HG03108 (cell line): ENCODE measurements around the gene COX6A1.
"Not testable (repeated sequence)": the region's sequence is repeated elsewhere in the genome, so short reads cannot be mapped to it uniquely, and the experiment has no call there.

Experiments used
- ATAC-seq: cut with Tn5 transposase; IDR thresholded peaks from one replicate; pipeline ENCODE4 v1.9.1; 2021; ENCODE audit warnings: moderate library complexity; ENCODE audit not compliant: unreplicated experiment

COX6A1 gene

GRCh38 chr12:120466560-120467315 lies 28.8 kb downstream of the COX6A1 start:
- ATAC-seq, result no peak

DNA sequence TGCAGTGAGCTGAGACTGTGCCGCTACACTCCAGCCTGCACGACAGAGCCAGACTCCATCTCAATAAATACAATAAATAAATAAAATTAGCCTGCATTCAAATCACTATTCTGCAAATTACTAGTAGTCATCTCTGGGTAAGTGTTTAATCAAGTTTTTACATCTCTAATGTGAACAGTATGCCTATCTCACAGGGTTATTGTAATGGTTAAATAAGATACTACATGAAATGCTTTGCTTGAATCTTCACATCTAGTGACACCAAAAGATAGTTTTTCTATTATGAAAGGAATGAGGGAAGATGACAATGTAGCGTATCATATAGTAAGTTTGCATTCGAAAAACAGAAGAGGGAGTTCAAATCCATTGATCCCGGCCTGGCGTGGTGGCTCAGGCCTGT lies 29.5 kb downstream of the COX6A1 start:
- ATAC-seq, result no peak

DNA sequence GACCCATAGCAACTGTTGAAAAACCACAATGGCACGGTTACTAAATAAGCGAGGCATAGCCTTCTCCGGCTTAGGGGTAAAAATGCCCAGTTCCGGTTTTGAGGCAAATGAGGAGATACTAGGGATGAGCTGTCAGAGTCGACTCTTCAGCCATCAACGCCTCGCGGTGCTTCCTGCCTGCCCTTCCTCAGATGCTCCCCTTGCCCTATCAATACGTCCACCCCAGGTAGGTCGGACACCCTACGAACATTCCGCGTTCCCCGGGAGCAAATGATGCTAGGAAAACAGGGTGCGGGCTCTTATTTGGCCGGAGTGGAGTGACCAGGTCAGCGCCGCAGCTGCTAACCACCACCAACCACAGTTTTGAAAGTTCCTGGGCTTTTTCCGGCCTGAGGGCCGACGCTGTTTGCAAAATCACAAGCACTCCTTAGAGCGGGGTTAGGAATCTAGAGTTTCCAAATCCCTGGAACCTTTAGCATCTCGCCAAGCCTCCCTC lies 30.5 kb downstream of the COX6A1 start:
- ATAC-seq, result no peak

GRCh38 chr12:120468821-120469449 lies 31.0 kb downstream of the COX6A1 start:
- peak; percentile 11 for ATAC-seq

DNA sequence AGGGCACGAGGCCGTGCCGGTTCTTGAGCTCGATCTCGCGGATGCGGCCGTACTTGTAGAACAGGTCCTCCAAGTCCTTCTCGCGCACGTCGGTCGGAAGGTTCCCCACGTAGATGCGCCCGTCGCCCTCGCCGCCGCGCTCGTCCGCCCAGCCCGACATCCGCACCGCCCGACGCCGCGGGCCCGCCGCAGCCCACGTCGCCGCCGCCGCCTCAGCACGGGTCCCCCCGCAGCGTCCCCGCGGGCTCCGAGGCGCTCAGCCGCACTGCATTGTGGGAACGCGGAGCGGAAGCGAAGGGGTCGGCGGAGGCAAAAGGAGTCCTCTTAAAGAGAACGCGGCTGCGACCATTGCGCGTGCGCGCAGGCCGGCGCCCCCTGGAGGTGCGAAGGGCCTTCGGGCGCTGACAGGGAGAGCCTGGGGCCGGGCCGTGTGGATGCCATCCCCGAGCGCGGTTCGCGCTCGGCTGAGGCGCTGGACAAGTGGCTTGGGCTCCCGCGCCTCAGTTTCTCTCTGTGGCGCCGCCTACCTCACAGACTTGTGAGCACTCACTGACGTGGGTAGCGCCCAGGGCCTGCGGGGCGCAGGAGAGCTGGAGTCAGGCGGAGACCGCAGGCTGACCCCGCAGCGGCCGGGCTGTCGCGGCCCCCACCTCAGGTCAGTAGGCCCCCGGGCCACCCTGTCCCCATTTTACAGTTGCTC lies 31.7 kb downstream of the COX6A1 start, which contains the start of gene SRSF9:
Gene SRSF9, minus strand, starts transcription at position 299 of the 700 bp plus-strand sequence. Its CDS starts 139 bp downstream, at position 160.
- peak; percentile 85 for ATAC-seq

- ATAC-seq, result peak; percentile 12
Observed at GRCh38 chr12:120470150-120470784, 32.4 kb downstream of the COX6A1 start.

GRCh38 chr12:120472521-120472920 lies 34.6 kb downstream of the COX6A1 start:
- no peak for ATAC-seq

DNA sequence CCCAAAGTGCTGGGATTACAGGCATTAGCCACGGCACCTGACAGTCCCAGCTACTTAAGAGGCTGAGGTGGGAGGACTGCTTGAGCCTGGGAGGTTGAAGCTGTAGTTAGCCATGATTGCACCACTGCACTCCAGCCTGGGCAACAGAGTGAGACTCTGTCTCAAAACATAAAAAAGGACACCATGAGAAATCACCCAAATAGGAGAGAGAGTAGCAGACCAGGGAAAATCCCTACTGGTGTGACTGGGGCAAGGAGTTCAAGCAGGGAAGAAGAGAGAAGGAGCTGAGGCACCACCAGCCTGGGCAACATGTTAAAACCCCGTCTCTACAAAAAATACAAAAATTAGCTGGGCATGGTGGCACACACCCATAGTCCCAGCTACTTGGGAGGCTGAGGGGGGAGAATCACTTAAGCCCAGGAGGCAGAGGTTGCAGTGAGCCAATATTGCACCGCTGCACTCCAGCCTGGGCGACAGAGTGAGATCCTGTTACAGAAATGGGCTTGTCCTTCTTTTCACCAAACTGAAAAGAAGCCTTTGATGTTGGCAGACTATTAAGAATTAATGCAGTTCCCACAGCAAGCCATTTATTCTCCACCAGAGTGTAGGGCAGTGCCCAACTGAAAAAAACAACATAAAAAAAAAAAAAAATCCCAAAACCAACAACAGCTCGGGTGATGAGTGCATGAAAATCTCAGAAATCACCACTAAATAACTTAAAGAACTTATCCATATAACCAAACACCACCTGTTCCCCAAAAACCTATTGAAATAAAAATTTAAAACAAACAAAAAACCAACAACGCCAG lies 36.1 kb downstream of the COX6A1 start:
- no peak for ATAC-seq

DNA sequence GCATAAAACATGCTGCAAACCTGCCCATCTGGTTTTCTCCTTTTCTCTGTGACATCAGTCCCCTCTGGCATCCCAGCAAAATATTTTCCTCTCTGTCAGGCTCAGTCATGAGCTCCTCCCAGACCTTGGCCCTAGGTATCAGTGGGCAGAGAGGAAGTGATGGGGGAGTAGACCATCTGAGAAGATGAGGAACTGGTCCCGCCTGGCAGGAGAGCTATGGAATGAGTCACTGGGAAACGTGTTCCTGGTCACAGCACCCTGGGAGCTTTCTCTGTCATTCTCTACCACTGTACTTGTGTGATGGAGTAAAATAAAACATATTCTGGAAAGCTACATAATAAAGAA lies 36.7 kb downstream of the COX6A1 start:
- no peak for ATAC-seq

GRCh38 chr12:120475643-120476042 lies 37.7 kb downstream of the COX6A1 start:
- ATAC-seq, result no peak

DNA sequence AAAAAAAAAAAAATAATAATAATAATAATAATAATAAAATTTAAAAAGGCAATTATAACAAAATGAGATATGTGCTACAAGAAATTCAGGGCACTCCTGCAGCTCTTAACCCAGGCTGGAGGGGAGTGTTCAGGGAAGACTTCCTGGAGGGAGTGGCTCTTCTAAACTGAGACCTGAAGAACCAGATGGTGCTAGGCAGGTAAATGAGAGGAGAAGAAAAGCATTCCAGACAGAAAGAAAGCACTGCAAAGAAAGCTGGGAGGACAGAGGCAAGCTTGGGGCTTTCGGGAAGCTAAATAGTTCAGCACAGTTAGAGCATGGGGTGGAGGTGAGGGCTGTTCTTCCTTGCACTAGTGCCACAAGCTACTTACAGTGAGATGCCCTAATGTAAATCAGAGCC lies 41.5 kb downstream of the COX6A1 start:
- no peak for ATAC-seq

DNA sequence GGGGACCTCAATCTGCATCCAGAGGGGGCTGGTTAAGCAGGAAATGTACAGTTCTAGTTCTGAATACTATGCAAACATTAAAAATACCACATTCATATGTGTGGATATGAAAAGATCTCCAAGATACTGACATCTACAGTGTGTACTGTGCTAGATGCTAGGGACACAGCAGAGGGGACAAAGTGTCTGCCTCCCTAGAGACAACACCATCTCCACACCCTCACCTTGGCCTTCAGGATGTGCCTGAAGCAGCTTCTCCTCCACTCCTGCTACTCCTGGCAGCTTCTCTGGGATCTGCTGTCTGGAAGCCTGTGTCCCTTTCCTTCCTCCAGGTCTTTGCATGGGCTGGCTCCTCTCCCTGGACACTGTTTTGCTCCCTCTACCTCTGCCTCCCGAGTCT lies 42.3 kb downstream of the COX6A1 start:
- ATAC-seq, result no peak

DNA sequence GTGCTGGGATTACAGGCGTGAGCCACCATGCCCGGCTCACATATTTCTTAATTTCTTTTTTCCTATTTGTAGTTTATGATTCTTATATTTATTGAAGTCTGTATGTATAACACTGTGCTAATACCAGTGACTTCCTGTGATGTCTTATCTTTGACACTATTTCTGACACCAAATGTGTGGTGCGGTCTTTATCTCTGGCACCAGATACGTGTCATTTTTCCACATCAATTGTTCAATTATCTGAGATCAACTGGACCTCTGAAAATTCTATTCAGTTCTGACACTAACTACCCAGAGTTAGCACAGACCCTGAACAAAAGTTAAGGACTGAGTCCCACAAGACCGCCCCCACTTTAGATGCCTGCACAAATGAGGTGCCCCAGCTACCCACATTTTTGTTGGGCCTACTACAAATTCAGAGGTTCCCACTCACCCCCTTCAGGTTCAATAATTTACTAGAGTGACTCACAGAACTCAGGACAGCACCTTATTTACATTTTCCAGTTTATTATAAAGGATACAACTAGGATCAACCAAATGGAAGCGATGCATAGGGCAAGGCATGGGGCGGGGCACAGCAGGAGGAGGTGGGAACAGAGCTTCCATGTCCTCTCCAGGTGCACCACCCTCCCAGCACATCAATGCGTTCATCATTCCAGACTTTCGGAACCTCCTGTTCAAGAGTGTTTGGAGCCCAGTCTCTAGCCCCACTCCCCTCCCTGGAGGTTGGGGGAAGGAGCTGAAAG lies 43.3 kb downstream of the COX6A1 start:
- ATAC-seq, result no peak

- ATAC-seq, result no peak
Observed at GRCh38 chr12:120483621-120484020, 45.7 kb downstream of the COX6A1 start.

DNA sequence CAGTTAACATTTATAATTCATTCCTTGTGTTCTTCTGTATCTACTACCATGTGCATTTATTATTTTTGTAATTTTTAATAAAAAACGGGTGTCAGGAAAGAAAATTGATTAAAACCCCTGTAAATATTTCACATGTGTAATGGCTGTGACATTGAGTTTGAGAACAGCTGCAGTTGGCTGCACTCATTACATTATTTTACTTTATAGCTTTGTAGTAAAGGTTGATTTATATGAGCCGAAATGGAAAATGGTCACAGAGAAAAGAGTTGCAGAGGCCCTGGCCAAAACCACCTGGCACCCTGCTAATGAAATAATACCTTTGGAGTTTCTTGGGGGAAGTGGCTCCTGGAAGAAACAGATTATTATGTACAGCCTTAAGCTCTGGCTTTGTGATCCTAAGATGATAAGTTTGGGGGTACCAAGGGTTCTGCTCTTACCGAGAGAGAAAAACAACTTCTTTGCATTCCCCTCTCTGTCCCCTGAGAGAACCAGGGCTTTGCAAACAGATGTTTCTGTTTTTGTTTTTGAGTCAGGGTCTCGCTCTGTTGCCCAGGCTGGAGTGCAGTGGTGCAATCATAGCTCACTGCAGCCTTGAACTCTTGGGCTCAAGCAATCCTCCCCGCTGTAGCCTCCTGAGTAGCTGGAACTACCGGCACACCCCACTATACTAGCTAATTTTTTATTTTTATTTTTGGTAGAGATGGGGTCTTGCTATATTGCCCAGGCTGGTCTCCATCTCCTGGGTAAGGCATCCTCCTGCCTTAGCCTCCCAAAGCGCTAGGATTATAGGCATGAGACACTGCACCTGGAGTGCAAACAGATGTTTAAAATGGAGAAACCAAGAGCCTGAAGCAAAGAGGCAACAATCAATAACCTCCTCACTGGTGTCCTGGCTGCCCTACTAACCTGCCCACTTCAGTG lies 48.3 kb downstream of the COX6A1 start:
- no peak for ATAC-seq

GRCh38 chr12:120487552-120487951 lies 49.6 kb downstream of the COX6A1 start:
- ATAC-seq, result not testable (repeated sequence)

DNA sequence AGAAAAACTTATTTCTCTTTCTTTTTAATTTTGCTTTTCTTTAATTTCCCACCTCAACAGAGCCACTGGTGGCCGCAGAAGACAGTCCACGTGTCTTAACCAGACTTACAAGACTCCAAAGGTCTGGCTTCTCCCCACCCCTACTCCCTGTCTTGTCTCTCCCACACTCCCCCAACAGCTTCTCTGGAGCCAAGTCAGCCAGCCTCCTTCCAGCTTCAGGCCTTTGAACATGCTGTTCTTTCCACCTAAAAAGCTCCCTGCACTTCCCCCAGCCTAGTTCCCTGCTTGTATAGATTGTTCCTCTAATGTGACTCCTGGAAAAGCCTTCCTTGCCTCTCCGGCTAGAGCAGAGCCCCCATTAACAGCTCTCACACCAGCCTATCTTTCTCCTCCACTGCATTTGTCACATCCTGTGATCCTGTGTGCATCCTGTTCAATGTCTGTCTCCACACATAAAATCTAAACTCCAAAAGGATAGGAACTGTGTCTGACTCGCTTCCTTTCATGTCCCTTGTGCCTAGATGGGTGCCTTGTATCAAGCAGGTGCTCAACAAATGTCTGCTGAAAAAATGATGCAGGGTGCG lies 50.2 kb downstream of the COX6A1 start:
- no peak for ATAC-seq

- no peak for ATAC-seq
Observed at GRCh38 chr12:120489018-120489417, 51.1 kb downstream of the COX6A1 start.
